HG03139 (cell line): Measurements from ENCODE around the gene DTWD2.
"Not testable (repeated sequence)": the region's sequence is repeated elsewhere in the genome, so short reads cannot be mapped to it uniquely, and the experiment has no call there.

ENCODE experiments used
- ATAC-seq: cut with Tn5 transposase; IDR thresholded peaks from one replicate; pipeline ENCODE4 v1.9.1; 2021; ENCODE audit not compliant: unreplicated experiment

The DTWD2 gene

DNA sequence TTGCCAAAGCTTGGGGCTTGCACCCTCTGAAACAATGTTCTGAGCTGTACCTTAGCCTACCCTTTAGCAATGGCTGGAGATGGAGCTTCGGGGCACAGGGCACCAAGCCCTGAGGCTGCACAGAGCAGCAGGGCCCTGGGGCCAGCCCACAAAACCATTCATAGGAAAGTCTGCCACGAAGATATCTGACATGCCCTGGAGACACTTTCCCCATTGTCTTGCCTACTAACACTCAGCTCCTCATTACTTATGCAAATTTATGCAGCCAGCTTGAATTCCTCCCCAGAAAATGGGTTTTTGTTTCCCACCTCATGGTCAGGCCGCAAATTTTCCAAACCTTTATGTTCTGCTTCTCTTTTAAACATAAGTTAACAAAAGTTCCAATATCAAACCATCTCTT is 105.7 kb downstream of the DTWD2 start:
- no peak for ATAC-seq

DNA sequence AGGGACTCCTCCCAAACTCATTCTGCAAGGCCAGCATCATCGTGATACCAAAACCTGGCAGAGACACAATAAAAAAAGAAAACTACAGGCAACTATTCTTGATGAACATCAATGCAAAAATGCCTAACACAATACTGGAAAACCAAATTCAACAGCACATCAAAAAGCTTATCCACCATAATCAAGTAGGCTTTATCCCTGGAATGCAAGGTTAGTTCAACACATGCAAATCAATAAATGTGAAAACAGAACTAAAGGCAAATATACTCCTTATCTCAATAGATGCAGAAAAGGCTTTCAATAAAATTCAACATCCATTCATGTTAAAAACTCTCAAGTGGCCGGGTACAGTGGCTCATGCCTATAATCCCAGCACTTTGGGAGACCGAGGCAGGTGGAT is 111.5 kb downstream of the DTWD2 start:
- not testable (repeated sequence) for ATAC-seq

DNA sequence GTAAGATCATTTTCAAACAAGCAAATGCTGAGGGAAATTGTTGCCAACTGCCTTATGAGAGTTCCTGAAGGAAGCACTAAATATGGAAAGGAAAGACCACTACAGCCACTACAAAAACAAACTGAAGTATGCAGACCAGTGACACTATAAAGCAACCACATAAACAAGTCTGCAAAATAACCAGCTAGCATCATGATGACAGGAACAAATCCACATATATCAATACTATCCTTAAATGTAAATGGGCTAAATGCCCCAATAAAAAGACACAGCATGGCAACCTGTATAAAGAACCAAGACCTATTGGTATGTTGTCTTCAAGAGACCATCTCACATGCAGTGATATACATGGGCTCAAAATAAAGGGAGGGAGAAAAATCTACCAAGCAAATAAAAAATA is 113.2 kb downstream of the DTWD2 start:
- no peak for ATAC-seq

GRCh38 chr5:118873417-118873816 is 114.9 kb downstream of the DTWD2 start:
- ATAC-seq = no peak

GRCh38 chr5:118863345-118863744 is 125.0 kb downstream of the DTWD2 start:
- no peak for ATAC-seq

DNA sequence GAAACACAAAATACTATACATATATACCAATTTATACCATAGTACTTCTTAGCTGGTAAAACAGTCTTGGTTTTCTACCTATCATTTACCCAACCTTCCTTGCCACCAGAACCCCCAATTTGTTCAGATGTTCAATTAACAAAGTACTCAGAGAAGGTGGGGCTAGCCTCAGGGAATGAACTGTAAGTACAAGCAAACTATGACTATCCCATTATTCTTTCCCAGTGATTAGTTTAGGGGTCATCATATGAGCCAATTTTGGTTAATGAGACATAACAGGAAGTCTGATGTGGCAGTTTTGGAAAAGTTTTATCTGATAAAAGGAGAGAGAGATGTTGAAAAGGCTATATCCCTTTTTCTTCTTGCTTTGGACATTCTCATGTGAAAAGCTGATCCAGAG is 125.8 kb downstream of the DTWD2 start:
- ATAC-seq = no peak

GRCh38 chr5:118857700-118858099 is 130.6 kb downstream of the DTWD2 start:
- no peak for ATAC-seq

- no peak for ATAC-seq
Measured at GRCh38 chr5:118854819-118855218, 133.5 kb downstream of the DTWD2 start.

DNA sequence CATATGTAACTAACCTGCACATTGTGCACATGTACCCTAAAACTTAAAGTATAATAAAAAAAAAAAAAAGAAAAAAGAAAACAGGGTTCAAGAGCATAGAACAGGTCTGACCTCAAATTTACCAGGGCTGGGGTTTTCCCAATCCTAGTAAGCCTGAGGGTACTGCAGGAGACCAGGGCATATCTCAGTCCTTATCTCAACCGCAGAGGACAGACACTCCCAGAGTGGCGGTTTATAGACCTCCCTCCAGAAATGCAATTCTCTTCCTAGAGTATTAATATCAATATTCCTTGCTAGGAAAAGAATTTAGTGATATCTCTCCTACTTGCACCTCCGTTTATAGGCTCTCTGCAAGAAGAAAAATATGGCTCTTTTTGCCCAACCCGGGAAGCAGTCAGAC is 136.6 kb downstream of the DTWD2 start:
- ATAC-seq = not testable (repeated sequence)

DNA sequence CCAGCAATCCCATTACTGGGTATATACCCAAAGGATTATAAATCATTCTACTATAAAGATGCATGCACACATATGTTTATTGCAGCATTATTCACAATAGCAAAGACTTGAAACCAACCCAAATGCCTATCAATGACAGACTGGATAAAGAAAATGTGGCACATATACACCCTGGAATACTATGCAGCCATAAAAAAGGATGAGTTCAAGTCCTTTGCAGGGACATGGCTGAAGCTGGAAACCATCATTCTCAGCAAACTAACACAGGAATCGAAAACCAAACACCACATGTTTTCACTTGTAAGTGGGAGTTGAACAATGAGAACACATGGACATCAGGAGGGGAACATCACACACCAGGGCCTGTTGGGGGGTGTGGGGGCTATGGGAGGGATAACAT is 138.8 kb downstream of the DTWD2 start:
- not testable (repeated sequence) for ATAC-seq

DNA sequence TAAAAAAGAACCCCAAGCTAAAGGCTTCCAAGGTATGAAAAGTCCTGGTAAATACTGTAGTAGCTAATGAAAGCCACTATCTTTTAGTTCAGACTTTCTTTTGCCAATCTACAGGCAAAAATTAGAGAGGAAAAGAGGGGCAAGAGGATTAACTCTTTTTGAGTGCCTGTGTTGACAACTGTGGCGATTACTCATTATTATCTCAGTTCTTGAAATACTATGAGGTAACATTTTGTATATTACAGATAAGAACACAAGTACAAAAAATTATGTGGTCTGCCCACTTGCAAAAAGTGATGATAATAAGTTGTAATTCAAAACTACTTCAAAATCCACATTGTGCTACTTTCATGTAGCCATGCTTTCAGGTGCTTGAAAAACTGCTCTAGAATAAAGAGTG is 144.0 kb downstream of the DTWD2 start:
- no peak for ATAC-seq

GRCh38 chr5:118834710-118835109 is 153.6 kb downstream of the DTWD2 start:
- no peak for ATAC-seq

DNA sequence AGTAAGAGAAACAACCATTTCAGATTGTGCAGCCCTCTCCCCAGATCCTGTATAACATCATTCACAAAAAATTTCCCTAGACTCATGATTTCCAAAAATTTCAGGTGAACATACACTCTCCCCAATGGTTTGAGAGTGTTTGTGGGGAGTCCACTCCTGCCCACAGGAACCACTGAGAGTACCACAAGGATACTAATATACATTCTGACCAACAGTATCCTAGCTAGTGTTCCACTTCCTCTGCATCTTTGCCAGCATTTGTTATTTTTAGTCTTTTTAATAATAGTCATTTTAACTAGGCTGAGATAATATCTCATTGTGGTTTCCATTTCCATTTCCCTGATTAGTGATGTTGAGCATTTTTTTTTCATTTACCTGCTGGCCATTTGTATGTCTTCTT is 155.4 kb downstream of the DTWD2 start:
- no peak for ATAC-seq

DNA sequence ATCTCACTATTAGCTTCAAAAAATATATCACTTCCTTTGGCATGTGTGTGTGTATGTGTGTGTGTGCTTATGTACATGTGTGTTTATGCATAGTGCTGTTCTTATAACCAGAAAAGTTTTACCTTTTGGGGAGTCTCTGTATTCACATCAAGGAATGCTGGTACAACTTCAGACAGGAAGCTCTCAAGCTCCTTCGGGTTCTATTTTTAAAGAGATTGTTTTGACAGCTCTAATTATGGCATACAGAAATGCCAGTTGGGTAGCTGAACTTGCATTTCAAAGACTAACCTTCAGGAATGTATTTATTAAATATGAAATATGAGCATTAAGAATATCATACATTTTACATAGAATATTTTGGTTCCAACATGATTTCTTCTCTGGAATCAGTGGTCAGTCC is 163.1 kb downstream of the DTWD2 start:
- no peak for ATAC-seq

DNA sequence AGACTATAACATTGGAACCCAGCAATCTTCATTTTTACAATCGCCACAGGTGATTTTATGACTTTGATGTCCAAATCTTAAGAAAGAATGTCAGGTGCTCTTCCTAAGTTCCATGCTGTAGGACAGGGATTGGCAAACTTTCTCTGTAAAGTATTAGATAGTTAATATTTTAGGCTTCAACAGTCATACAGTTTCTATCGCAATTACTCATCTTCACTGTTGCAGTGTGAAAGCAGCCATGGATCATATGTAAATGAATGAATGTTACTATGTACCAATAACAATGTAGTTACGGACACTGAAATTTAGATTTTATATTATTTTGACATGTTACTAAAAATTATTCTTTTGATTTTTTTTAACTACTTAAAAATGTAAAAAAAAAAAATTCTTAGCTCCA is 169.7 kb downstream of the DTWD2 start:
- no peak for ATAC-seq

DNA sequence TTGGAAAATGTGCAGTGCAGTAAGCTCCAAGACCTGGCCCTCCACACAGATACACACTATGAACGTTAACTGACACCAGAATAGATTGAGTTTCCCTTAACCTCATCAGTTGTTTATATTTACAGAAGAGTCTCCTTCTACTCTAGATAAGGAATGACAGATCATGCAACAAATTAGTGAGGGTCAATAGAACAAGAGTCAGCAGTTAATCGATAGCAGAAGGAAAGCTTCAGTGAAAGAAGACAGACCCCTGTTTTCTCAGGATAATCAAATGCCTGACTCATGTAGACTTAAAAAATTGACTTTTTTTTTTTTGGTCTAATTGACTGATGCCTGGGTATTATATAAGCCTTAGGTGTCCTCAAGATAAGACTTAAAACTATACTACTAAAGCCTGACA is 179.9 kb downstream of the DTWD2 start:
- ATAC-seq = no peak

- ATAC-seq = no peak
Measured at GRCh38 chr5:118806571-118806970, 181.8 kb downstream of the DTWD2 start.

- no peak for ATAC-seq
Measured at GRCh38 chr5:118802335-118802734, 186.0 kb downstream of the DTWD2 start.

DNA sequence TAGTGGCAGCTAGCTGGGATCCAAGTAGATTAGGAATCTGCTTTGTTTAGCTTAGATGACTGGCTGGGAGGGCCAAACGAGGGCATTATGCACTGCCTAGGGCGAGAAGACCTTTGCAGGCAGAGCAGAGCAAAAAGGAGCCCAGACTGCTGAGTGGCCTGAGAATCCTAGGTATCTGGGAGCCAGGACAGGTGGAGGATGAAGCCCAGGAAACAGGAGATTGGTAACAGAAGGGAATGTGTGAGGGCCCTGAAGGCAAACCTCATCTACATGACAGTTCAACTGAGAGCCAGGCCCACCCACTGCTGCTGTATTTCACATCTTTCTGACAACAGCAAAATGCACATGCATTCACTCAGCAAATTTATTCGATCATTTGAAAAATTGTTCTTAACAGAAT is 192.3 kb downstream of the DTWD2 start:
- ATAC-seq = no peak

DNA sequence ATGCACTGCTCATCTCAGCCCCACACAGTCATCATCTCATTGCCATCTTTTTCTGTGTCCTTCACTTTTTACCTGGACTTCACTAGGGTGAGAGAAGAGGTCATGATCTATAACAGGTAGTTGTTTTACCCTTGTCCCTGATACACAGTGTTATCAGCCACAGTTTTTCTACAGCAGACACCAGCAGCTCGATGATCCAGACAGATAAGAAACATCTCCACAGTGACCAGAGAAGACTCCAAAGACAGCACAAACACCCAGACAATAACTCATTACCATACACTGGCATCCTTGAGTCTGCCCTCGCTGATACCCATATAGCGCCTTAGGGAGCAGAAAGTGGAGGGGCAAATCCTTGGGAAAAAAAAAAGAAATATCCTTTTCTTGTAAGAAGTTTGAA is 194.1 kb downstream of the DTWD2 start:
- no peak for ATAC-seq

- no peak for ATAC-seq
Measured at GRCh38 chr5:118793652-118794051, 194.7 kb downstream of the DTWD2 start.

DNA sequence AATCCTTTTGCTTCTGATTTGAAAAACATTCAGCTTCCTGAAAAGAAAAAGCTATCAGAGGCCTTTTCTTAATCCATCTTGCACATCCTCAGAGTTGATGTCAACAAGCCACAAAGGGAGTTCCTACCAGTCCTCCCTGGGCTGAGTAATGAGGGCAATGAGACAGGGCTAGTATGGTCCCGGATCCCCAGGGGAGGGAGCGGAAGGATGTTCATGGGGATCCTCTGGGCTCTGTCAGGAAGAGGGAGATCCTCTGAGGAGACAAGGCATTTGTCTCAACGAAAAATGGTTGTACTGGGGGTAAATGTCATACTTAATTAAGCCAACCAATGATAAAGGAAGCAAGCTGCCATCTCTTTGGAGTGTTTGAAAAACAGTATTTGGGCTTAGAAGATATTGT is 195.3 kb downstream of the DTWD2 start:
- ATAC-seq = no peak

DNA sequence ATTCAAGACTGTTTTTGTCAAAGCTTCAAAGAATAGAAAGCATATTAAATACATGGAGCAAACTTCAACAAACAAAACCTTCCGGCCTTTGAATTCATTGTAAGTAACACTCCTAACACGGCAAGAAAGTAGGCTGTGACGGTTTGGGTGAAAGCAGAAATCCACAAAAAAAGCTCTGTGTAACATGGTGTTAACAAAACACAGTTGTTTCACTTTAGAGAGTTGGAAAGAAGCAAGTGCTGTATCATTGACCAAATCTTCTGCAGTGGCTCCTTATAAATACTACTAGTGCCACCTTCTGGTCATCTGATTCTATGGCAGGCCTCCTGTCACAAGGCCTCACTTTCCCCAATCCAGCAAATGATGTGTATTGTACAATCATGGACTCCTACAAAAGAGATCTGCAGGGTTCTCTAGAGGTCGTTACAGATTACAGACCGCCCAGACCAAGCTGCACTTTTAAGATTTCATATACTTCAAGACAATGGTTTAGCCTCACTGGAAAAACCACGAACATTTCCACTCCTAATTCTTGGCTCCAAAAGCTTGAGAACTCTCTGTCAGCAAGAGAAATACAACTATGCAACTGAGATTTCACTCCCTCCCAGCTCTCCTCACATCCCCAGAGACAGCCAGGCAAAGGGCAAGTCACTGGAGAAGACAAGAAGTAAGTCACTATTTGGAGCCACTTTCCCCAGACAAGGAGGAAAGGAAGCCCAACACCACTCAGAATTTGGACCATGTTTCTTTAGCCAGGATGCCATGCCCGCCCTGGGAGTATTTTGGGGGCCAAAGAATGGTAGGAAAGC is 196.2 kb downstream of the DTWD2 start:
- ATAC-seq = peak; percentile 94
